ENCODE results near the gene PPP6C.

Gene PPP6C

DNA sequence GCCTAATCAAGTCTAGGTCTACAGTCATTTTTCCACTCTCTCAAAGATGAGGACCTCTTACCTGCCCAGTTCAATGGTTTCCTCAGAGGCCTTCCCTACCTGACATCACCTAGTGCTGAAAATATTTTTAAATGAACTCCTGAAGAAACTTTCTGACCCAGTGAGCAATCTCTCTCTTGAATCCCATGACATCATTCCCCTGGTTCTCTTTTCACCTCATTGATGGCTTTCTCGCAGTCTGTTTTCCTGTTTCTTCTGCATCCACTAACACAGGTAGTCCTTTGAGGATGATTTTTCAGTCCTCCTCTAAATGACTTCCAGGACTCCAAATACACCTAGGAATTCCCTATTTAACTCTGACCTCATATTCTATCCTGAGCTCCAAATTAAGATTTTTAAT, 86.6 kb downstream of the PPP6C start:
- no peak for DNase-seq (ENCODE audit: low read depth)
- TF ChIP-seq CTCF (conservative IDR thresholded peaks at IDR 0.05; ENCODE audit: control insufficient read depth, insufficient read depth, low read depth, low read length): no peak
- no peak overlapping the region for H3K4me3 ChIP-seq (ENCODE audit: control insufficient read depth, low read depth, low read length)

DNA sequence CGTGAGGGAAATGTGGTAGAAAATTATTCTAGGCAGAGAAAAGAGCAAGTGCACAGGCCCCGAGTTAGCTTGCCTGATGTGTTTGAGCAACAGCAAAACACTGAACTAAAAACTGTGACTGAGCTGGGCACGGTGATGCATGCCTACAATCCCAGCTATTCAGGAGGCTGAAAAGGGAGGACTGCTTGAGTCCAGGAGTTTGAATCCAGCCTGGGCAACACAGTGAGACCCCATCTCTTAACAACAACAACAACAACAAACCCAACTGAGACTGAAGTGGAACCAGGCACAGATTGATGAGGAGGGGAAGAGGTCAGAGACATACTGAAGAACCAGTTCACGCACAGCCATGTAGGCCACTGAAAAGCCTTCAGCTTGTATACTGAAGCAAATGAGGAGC, 88.8 kb downstream of the PPP6C start:
- TF ChIP-seq CTCF (conservative IDR thresholded peaks at IDR 0.05; ENCODE audit: control insufficient read depth, insufficient read depth, low read depth, low read length): no peak
- no peak for DNase-seq (ENCODE audit: low read depth)
- H3K4me3 ChIP-seq (ENCODE audit: control insufficient read depth, low read depth, low read length): no peak overlapping the region

- no peak for TF ChIP-seq CTCF (conservative IDR thresholded peaks at IDR 0.05; ENCODE audit: control insufficient read depth, insufficient read depth, low read depth, low read length)
- DNase-seq (ENCODE audit: low read depth): no peak
- H3K4me3 ChIP-seq (ENCODE audit: control insufficient read depth, low read depth, low read length): no peak overlapping the region
These were observed 89.8 kb downstream of the PPP6C start for GRCh38 chr9:125099816-125100215.

All from fibroblast of mammary gland (primary cell).